Mucosa of stomach (tissue), 1 donor: ENCODE measurements around the gene PRR16.

Experiments
- H3K27me3 ChIP-seq: one replicate; pipeline ENCODE4 v1.7.0; 2013; ENCODE audit warnings: mild to moderate bottlenecking, low read length; ENCODE audit not compliant: control insufficient read depth, insufficient read depth
- H3K36me3 ChIP-seq: one replicate; pipeline ENCODE4 v1.7.0; 2013; ENCODE audit warnings: low read length; ENCODE audit not compliant: control insufficient read depth, insufficient read depth
- H3K4me1 ChIP-seq: one replicate; pipeline ENCODE4 v1.7.0; 2013; ENCODE audit warnings: mild to moderate bottlenecking, low read length; ENCODE audit not compliant: control insufficient read depth, insufficient read depth
- H3K4me3 ChIP-seq: one replicate; pipeline ENCODE4 v1.7.0; 2013; ENCODE audit warnings: low read length
- H3K9ac ChIP-seq: one replicate; pipeline ENCODE4 v1.7.0; 2013; ENCODE audit warnings: mild to moderate bottlenecking, low read length, moderate library complexity
- H3K9me3 ChIP-seq: one replicate; pipeline ENCODE4 v1.7.0; 2013; ENCODE audit warnings: mild to moderate bottlenecking, low read length, moderate library complexity; ENCODE audit not compliant: control insufficient read depth
- donor health status: Pancreatic carcinoma.

The PRR16 gene

GRCh38 chr5:120631611-120632010 is 167.5 kb downstream of the PRR16 start:
- no peak overlapping the region for H3K4me3 ChIP-seq

DNA sequence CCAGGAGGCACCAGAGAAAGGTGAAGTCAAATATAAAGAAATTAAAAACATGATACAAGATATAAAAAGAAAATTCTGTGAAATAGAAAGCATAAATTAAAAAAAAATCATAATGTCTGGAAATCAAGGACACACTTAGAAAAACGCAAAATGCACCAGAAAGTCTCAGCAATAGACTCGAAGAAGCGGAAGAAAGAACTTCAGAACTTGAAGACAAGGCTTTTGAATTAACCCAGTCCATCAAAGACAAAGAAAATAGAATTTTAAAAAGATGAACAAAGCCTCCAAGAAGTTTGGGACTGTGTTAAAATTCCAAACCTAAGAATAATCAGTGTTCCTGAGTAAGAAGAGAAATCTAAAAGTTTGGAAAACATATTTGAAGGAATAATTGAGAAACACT is 168.3 kb downstream of the PRR16 start:
- Histone ChIP-seq H3K9me3 (no peaks in the 10 kb centered on the region), H3K4me1 (no peaks in the 10 kb centered on the region), H3K4me3 (no peak overlapping the region), H3K27me3 (no peaks in the 10 kb centered on the region), H3K36me3 (no peaks in the 10 kb centered on the region), H3K9ac (no peak overlapping the region)

More at GRCh38 chr5:120631611-120632010, 167.5 kb downstream of the PRR16 start:
- H3K27me3 ChIP-seq = no peaks in the 10 kb centered on the region
- no peak overlapping the region for H3K9ac ChIP-seq
- no peaks in the 10 kb centered on the region for H3K36me3 ChIP-seq
- no peaks in the 10 kb centered on the region for H3K9me3 ChIP-seq
- no peaks in the 10 kb centered on the region for H3K4me1 ChIP-seq

GRCh38 chr5:120638449-120638848 is 174.3 kb downstream of the PRR16 start:
- no peaks in the 10 kb centered on the region for H3K27me3 ChIP-seq
- no peaks in the 10 kb centered on the region for H3K4me1 ChIP-seq
- no peaks in the 10 kb centered on the region for H3K36me3 ChIP-seq
- H3K9ac ChIP-seq = no peak overlapping the region
- H3K4me3 ChIP-seq = no peak overlapping the region
- no peaks in the 10 kb centered on the region for H3K9me3 ChIP-seq

- no peaks in the 10 kb centered on the region for H3K36me3 ChIP-seq
- no peaks in the 10 kb centered on the region for H3K27me3 ChIP-seq
- H3K9me3 ChIP-seq = no peaks in the 10 kb centered on the region
- H3K9ac ChIP-seq = no peak overlapping the region
- H3K4me1 ChIP-seq = no peaks in the 10 kb centered on the region
- H3K4me3 ChIP-seq = no peak overlapping the region
Observed at GRCh38 chr5:120640778-120641177, 176.7 kb downstream of the PRR16 start.

GRCh38 chr5:120644516-120644915 is 180.4 kb downstream of the PRR16 start:
- H3K36me3 ChIP-seq = no peaks in the 10 kb centered on the region
- no peaks in the 10 kb centered on the region for H3K4me1 ChIP-seq
- H3K27me3 ChIP-seq = no peaks in the 10 kb centered on the region
- no peak overlapping the region for H3K9ac ChIP-seq
- H3K4me3 ChIP-seq = no peak overlapping the region
- H3K9me3 ChIP-seq = no peaks in the 10 kb centered on the region

DNA sequence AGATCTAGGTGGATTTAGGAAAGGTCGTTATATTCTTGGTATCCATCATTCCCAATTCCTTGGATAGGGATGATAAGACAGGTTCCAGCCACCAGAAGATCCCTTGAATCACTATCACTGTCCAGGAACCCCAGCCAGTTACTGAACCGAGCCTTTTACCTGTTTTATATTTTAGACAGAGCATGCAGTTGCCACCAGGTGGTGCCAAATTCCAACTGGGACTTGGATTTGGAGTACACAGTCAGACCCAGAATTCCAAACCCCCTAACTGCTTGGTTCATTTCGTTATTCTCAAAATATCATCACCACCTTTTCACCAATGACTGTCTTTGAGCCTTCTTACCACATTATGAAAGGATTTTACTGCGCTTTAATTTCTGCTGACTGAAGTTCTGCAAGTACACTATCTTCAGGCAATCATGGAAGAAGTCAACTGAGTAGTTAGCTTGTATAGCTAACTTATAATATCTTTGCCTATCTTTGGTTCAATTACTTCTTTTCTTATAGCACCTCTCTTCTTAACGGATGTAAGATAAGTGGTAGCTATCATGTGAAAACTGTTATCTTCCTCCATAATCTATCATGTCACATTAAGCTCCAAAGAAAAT is 191.8 kb downstream of the PRR16 start:
- no peaks in the 10 kb centered on the region for H3K4me1 ChIP-seq
- no peak overlapping the region for H3K9ac ChIP-seq
- H3K4me3 ChIP-seq = no peak overlapping the region
- no peaks in the 10 kb centered on the region for H3K27me3 ChIP-seq
- no peaks in the 10 kb centered on the region for H3K36me3 ChIP-seq
- no peaks in the 10 kb centered on the region for H3K9me3 ChIP-seq

GRCh38 chr5:120657104-120657503 is 193.0 kb downstream of the PRR16 start:
- H3K9me3 ChIP-seq = no peaks in the 10 kb centered on the region
- no peaks in the 10 kb centered on the region for H3K4me1 ChIP-seq
- H3K9ac ChIP-seq = no peak overlapping the region
- H3K4me3 ChIP-seq = no peak overlapping the region
- H3K27me3 ChIP-seq = no peaks in the 10 kb centered on the region
- no peaks in the 10 kb centered on the region for H3K36me3 ChIP-seq

GRCh38 chr5:120677481-120677880 is 213.4 kb downstream of the PRR16 start:
- Histone ChIP-seq H3K4me3 (no peak overlapping the region), H3K27me3 (no peaks in the 10 kb centered on the region), H3K9ac (no peak overlapping the region), H3K9me3 (no peaks in the 10 kb centered on the region), H3K36me3 (no peaks in the 10 kb centered on the region), H3K4me1 (no peaks in the 10 kb centered on the region)

DNA sequence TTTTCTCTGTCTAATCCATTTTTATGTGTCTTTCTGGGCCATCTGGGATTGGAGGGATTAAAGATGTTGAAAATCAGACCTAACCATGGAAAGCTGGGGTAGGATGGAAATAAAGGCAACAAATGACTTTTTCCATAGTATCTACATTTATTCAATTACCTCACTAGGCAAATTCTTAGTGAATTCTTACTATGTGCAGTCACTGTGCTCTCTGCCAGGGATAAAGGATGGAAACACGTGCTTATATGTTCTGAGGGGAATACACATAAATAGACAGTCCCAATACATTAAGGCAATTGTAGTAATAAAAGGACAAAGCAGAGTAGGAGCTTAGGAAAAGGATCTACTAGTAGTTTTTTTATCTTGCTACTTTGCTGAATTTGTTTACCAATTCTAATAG is 214.2 kb downstream of the PRR16 start:
- Histone ChIP-seq H3K9ac (no peak overlapping the region), H3K9me3 (no peaks in the 10 kb centered on the region), H3K4me1 (no peaks in the 10 kb centered on the region), H3K27me3 (no peaks in the 10 kb centered on the region), H3K36me3 (no peaks in the 10 kb centered on the region), H3K4me3 (no peak overlapping the region)

- Histone ChIP-seq H3K27me3 (no peaks in the 10 kb centered on the region), H3K9me3 (no peaks in the 10 kb centered on the region), H3K4me1 (no peaks in the 10 kb centered on the region), H3K36me3 (no peaks in the 10 kb centered on the region), H3K9ac (no peak overlapping the region), H3K4me3 (no peak overlapping the region)
Observed at GRCh38 chr5:120682851-120683250, 218.8 kb downstream of the PRR16 start.

- no peak overlapping the region for H3K9ac ChIP-seq
- no peaks in the 10 kb centered on the region for H3K4me1 ChIP-seq
- no peaks in the 10 kb centered on the region for H3K27me3 ChIP-seq
- no peaks in the 10 kb centered on the region for H3K9me3 ChIP-seq
- no peaks in the 10 kb centered on the region for H3K36me3 ChIP-seq
- no peak overlapping the region for H3K4me3 ChIP-seq
Observed at GRCh38 chr5:120683580-120683979, 219.5 kb downstream of the PRR16 start.

- Histone ChIP-seq H3K4me3 (no peak overlapping the region), H3K36me3 (no peaks in the 10 kb centered on the region), H3K4me1 (no peaks in the 10 kb centered on the region), H3K27me3 (no peaks in the 10 kb centered on the region), H3K9ac (no peak overlapping the region), H3K9me3 (no peaks in the 10 kb centered on the region)
Observed at GRCh38 chr5:120684213-120684612, 220.1 kb downstream of the PRR16 start.
